ENCODE data around the gene PDE4D.

GRCh38 chr5:59919484-59919883, 26.0 kb upstream of the PDE4D start:
- TF ChIP-seq CTCF (IDR thresholded peaks at IDR 0.05): no peak
- TF ChIP-seq POLR2A (IDR thresholded peaks at IDR 0.05): no peak

Measured in heart left ventricle (tissue), 13 donors.